GM21717 (cell line): ENCODE data around the gene VDR.

Source experiments
- ATAC-seq: cut with Tn5 transposase; IDR thresholded peaks from one replicate; pipeline ENCODE4 v1.9.1; 2021; ENCODE audit warnings: mild to moderate bottlenecking, moderate library complexity; ENCODE audit not compliant: unreplicated experiment

VDR gene

GRCh38 chr12:47904713-47905709 lies at the start of gene VDR:
Gene VDR (minus strand): TSS chr12:47904994. CDS start chr12:47879113, 25,881 bp downstream.
- ATAC-seq = peak; percentile 74

- no peak for ATAC-seq
These were observed 49.3 kb upstream of the VDR start for GRCh38 chr12:47954058-47954457.

- ATAC-seq = no peak
These were observed 46.2 kb upstream of the VDR start for GRCh38 chr12:47950856-47951468.

GRCh38 chr12:47949441-47950341 lies 44.9 kb upstream of the VDR start:
- ATAC-seq = no peak

GRCh38 chr12:47947341-47947740 lies 42.5 kb upstream of the VDR start:
- ATAC-seq = no peak

- ATAC-seq = no peak
These were observed 41.9 kb upstream of the VDR start for GRCh38 chr12:47946413-47947323.

- no peak for ATAC-seq
These were observed 40.5 kb upstream of the VDR start for GRCh38 chr12:47945341-47945728.

GRCh38 chr12:47944685-47945340 lies 40.0 kb upstream of the VDR start:
- no peak for ATAC-seq

- no peak for ATAC-seq
These were observed 39.0 kb upstream of the VDR start for GRCh38 chr12:47943623-47944340.

GRCh38 chr12:47942614-47943225 lies 37.9 kb upstream of the VDR start:
- ATAC-seq = no peak

- no peak for ATAC-seq
These were observed 37.2 kb upstream of the VDR start for GRCh38 chr12:47941871-47942613.

- no peak for ATAC-seq
These were observed 36.6 kb upstream of the VDR start for GRCh38 chr12:47941475-47941780.

GRCh38 chr12:47940773-47941474 lies 36.1 kb upstream of the VDR start:
- ATAC-seq = no peak

- no peak for ATAC-seq
These were observed 34.3 kb upstream of the VDR start for GRCh38 chr12:47939009-47939601.

GRCh38 chr12:47938594-47938993 lies 33.8 kb upstream of the VDR start:
- no peak for ATAC-seq

- ATAC-seq = no peak
These were observed 33.3 kb upstream of the VDR start for GRCh38 chr12:47938093-47938492.

GRCh38 chr12:47935184-47935583 lies 30.4 kb upstream of the VDR start:
- ATAC-seq = no peak
